Glomerular visceral epithelial cell (primary cell): ENCODE measurements around the gene RAD51AP1.

Experiments used
- DNase-seq: peaks from one replicate; pipeline ENCODE4 v3.0.0-alpha.2; 2016; ENCODE audit errors: extremely low spot score

The RAD51AP1 gene

GRCh38 chr12:4545195-4545594, 6.5 kb downstream of the RAD51AP1 start:
- DNase-seq: no peak

- no peak for DNase-seq
These were observed 13.5 kb downstream of the RAD51AP1 start for GRCh38 chr12:4552191-4552590.

GRCh38 chr12:4553943-4554342, 15.3 kb downstream of the RAD51AP1 start:
- DNase-seq: no peak

GRCh38 chr12:4555804-4556203, 17.1 kb downstream of the RAD51AP1 start:
- DNase-seq: no peak

- DNase-seq: no peak
These were observed 18.2 kb downstream of the RAD51AP1 start for GRCh38 chr12:4556735-4557530.

- no peak for DNase-seq
These were observed 18.9 kb downstream of the RAD51AP1 start for GRCh38 chr12:4557586-4557985.

GRCh38 chr12:4558171-4558570, 19.5 kb downstream of the RAD51AP1 start:
- no peak for DNase-seq

GRCh38 chr12:4562034-4562657, 23.5 kb downstream of the RAD51AP1 start, which contains the start of gene DYRK4:
DYRK4 (plus strand) TSS chr12:4562208; CDS start chr12:4562246, 38 bp downstream.
- DNase-seq: peak; percentile 54

GRCh38 chr12:4563336-4563735, 24.6 kb downstream of the RAD51AP1 start:
- DNase-seq: no peak

GRCh38 chr12:4564818-4565217, 26.1 kb downstream of the RAD51AP1 start:
- DNase-seq: no peak

- DNase-seq: no peak
These were observed 27.8 kb downstream of the RAD51AP1 start for GRCh38 chr12:4566474-4566873.

GRCh38 chr12:4567073-4567881, 28.6 kb downstream of the RAD51AP1 start:
- no peak for DNase-seq

GRCh38 chr12:4569261-4569660, 30.6 kb downstream of the RAD51AP1 start:
- no peak for DNase-seq

GRCh38 chr12:4572680-4573079, 34.0 kb downstream of the RAD51AP1 start:
- no peak for DNase-seq

GRCh38 chr12:4579305-4580102, 40.8 kb downstream of the RAD51AP1 start:
- DNase-seq: no peak

GRCh38 chr12:4580281-4580688, 41.6 kb downstream of the RAD51AP1 start:
- DNase-seq: no peak

- no peak for DNase-seq
These were observed 45.6 kb downstream of the RAD51AP1 start for GRCh38 chr12:4584281-4584680.

- no peak for DNase-seq
These were observed 46.2 kb downstream of the RAD51AP1 start for GRCh38 chr12:4584896-4585295.

- no peak for DNase-seq
These were observed 47.8 kb downstream of the RAD51AP1 start for GRCh38 chr12:4586500-4586899.

- no peak for DNase-seq
These were observed 48.4 kb downstream of the RAD51AP1 start for GRCh38 chr12:4587108-4587507.

GRCh38 chr12:4588916-4589315, 50.2 kb downstream of the RAD51AP1 start:
- no peak for DNase-seq

- DNase-seq: no peak
These were observed 51.3 kb downstream of the RAD51AP1 start for GRCh38 chr12:4589941-4590340.
